Hepatic stellate cell (primary cell): ENCODE data around the gene RHBDL1.

ENCODE experiments used
- DNase-seq: peaks from one replicate; pipeline ENCODE4 v3.0.0; 2011; ENCODE audit warnings: low spot score

RHBDL1 gene

DNA sequence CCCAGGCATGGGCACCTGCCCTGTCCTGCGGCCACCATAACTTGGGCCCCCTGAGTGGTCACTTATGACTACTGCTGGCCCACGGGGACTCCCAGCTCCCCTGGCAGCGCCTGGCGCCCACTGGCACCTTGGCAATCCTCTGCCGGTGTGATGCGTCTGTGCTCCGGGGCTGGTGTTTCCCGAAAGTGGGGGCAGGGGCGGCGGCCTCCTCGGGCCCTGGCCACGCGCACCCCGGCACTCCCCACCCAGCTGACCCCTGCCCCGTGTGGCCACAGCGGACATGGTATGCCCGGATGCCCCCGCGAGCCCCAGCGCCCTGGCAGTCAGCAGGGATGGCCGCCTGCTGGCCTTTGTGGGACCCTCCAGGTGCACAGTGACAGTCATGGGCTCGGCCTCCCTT is 18.0 kb upstream of the RHBDL1 start:
- DNase-seq: no peak

DNA sequence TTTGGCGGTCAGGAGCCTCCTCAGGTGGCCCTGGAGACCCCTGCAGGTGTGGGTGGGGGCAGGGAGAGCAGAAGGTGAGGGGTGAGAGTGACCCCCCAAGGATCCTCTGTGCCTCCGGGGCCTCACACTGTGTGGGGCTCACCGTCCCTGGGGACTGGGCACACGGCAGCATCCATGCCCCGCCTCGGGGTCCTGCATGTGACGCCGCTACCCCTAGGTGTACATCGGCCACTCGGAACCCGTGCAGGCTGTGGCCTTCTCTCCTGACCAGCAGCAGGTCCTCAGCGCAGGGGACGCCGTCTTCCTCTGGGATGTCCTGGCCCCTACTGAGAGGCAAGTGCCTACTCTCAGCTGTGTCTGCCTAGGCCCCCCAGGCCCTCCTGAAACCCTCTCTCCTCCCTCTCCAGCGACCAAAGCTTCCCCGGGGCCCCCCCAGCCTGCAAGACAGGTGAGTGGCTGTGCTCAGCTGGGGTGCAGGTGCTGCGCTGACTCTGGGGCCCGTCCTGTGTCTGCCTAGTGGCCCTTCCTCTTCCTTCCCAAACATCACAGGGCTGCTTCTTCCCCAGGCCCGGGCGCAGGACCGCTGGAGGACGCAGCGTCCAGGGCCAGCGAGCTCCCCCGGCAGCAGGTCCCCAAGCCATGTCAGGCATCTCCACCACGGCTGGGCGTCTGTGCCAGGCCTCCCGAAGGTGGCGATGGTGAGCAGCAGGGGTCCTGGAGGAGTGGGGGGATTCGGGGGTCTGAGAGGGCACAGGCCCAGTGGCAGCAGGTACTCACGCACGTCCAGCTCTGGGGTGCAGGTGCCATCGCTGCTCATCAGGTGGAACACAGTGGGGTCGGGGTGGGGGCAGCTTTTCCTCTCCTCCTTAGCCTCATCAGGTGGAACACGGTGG is 16.5 kb upstream of the RHBDL1 start:
- DNase-seq: no peak

DNA sequence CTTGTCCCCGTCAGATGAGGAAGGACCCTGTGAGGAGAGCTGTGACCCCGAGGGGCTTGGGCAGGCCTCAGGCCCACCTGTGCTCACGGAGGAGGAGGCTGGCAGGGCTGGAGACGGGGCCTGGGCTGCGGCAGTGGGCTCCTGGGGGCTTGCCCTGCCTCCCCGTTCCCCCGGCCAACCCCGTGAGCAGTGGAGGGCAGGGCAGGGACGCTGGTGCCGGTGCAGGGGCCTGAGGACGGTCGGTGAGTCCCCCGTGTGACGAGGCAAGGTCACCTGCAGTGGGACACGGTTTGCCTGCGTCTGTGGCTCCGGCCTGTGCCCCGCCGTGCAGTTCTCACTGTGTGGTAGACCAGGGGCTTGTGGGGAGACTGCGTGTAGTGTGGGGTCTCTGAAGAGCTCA is 15.9 kb upstream of the RHBDL1 start:
- no peak for DNase-seq

DNA sequence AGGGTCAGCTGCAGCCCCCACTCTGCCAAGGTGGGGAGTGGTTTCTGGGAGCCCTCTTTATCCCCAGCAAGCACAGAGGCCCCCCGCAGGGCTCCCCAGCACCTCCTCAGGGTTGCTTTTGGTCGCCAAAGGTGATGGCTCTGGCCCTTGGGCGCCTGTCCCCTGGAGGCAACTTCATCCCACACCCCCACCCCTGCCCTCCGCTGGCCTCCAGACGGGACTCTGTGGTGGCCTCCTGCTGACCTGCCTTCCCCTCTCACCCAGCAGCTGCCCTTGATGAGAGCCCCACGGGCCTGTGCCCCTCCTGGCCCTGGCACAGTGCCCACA is 15.4 kb upstream of the RHBDL1 start:
- DNase-seq: no peak

DNA sequence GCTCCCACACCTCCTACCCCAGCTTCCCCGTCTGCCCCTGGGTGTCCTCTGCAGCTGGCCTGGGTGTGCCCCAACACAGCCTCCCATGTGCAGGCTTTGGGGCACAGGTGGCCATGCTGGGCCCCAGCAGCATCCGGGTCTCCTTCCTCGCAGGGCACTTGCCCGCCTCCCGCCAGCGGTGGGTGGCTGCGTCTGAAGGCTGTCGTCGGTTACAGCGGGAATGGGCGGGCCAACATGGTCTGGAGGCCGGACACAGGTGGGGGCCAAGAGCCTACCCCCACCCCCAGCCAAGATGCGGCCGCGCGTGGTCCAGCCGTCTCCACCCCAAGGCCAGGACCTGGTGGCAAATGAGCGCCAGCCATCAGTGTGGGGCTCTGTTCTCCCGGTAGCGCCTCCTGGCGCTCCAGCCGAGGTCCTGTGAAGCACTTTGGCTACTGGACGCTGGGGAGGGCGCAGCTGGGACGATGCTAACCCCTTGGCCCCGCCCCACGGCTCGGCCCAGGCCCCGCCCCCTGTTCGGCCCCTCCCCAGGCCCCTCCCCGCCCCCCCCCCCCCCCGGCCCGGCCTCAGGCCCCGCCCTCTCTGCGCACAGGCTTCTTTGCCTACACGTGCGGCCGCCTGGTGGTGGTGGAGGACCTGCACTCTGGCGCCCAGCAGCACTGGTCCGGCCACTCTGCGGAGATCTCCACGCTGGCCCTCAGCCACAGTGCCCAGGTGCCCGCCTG is 14.8 kb upstream of the RHBDL1 start:
- peak; percentile 92 for DNase-seq

DNA sequence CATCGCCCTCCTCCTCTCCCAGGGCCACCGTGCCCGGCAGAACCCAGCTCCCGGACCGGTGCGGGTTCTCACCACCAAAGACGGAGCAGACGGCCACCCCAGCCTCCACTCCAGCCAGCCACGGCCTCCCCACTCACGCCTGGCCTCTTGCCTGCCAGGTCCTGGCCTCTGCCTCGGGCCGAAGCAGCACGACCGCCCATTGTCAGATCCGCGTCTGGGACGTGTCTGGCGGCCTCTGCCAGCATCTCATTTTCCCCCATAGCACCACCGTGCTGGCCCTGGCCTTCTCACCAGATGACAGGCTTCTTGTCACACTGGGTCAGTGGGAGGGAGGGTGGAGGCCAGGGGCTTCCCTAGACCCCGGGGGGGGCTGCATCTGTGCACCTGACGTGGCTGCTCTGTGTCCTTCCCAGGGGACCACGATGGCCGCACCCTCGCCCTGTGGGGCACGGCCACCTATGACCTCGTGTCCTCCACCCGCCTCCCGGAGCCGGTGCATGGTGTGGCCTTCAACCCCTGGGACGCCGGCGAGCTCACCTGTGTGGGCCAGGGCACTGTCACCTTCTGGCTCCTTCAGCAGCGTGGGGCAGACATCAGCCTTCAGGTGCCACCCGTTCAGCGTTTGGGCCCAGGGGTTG is 14.2 kb upstream of the RHBDL1 start:
- no peak for DNase-seq

DNA sequence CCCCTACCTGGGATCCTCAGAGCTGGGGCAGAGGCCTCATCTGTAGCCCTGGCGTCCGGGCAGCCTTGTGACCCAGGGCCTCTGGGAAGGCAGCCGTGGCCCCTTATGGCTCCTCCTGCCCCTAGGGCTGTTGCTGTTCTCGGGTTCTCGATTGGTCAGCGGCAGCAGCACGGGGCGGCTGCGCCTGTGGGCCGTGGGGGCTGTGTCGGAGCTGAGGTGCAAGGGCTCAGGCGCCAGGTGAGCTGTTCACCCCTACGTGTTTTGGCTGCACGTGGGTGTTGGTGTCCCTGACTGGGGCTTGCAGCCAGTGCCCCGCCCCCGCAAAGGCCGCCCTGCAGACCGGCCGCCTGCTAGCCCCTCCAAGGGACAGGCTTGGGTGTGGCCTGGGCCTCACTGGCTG is 13.4 kb upstream of the RHBDL1 start:
- DNase-seq: no peak

DNA sequence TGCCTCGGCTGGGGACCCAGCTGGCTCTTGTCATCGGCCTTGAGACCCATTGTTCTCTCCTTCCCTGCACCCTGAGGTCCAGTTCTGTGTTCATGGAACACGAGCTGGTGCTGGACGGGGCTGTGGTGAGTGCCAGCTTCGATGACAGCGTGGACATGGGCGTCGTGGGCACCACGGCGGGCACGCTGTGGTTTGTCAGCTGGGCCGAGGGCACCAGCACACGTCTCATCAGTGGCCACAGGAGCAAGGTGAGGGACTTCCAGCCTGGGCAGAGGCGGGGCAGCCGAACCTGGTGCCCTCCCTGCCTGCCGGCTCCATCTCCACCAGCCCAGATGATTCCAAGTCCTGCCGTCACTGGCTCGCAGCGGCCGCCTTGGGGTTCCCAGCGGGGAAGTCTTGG is 12.9 kb upstream of the RHBDL1 start:
- DNase-seq: no peak

DNA sequence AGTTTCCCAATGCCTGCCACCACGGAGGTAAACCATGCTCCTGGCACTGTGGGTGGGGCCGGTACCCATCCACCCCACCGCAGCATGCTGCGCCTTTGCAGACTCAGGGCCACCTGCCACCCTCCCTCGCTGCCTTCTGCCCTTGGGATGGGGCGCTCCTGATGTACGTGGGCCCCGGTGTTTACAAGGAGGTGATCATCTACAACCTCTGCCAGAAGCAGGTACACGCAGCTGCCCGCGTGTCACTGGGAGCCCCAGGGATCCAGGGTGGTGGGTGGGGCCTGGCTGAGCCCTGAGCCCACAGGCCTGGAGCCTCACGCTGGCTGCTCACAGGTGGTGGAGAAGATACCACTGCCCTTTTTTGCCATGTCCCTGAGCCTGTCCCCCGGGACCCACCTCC is 8.9 kb upstream of the RHBDL1 start:
- no peak for DNase-seq

DNA sequence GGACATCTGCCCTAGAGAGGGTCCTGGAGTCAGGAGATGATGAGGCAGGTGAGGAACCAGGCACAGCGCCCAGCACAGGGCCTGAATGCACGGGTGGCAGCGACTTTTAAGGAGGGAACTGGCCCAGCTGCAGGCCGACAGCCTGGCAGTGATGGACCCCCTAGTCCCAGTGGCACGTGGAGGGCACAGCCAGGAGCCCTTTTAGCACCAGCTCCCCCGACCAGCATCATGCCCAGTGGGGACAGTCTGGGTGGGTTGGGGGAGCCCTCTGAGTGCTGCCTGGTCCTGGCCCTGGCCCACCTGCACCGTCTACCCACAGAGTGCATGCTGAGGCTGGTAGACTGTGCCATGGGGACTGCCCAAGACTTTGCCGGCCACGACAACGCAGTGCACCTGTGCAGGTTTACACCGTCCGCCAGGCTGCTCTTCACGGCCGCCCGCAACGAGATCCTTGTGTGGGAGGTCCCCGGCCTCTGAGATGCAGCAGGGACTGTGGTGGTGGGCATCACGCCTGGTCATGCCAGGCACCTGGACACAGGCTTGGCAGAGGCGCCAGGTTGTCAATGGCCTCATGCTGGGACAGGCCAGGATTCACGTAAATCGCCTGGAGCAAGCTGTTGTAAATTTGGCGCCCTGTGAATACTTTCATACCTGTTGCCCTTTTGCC is 8.2 kb upstream of the RHBDL1 start:
- DNase-seq: no peak

DNA sequence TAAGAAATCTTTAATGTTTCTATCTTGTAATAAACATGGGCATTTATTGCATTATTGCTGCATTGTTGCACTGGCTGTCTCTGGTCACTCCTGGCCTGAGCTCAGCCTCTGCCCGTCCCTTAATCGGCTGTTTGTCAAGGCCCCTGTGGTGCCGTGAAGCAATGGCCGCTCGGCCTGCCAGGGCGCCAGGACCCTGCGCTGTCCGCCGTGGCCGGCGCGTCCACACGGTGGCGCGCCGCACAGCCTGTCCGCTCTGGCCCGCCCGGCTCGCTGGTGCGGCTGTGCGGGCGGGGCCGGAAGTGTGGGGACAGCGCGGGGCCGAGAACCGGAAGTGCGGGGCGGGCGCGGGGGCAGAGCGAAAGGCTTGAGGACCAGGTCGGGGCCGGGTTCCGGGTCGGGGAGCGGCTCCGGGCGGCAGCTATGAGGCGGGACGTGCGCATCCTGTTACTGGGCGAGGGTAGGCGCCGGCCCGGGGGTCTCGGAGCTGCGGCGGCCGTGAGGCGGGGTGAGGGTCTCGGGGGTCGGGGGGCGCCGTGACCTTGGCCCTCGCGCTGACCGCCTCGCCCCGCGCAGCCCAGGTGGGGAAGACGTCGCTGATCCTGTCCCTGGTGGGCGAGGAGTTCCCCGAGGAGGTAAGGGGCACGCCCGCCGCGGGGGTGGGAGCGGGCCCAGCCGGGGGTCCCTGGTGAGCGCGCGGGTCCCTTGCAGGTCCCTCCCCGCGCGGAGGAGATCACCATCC is 7.5 kb upstream of the RHBDL1 start, which contains the start of gene RHOT2:
RHOT2 (plus strand) TSS at position 353 of the 739 bp plus-strand sequence; CDS start at position 421, 68 bp downstream.
- peak; percentile 89 for DNase-seq

DNA sequence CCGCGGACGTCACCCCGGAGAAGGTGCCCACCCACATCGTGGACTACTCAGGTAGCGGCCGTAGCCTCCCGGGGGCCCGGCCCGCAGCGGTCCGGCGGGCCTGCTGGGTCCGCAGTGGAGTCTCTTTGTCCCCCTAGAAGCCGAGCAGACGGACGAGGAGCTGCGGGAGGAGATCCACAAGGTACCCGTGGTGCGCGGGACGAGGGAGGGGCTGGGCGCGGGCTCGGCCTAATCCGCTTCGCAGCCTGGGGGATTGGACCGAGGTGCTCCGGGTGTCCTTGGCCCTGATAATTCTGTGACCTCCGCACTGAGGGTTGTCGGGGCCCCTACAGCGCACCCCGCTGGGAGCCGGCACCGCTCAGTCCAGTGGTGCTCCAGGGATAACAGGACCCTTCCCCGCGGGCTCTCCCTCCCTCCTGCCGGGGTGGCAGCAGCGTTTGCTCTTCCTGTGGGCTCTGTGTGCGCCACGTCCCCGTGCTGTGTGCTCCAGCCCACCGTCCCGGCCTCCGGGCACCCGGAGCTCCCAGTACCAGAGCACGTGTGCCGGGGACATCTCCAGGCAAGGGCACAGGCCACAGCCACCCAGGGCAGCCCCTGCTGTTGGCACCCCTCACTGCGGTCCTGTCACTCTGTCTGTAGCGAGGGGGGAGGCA is 6.8 kb upstream of the RHBDL1 start:
- DNase-seq: peak; percentile 28

DNA sequence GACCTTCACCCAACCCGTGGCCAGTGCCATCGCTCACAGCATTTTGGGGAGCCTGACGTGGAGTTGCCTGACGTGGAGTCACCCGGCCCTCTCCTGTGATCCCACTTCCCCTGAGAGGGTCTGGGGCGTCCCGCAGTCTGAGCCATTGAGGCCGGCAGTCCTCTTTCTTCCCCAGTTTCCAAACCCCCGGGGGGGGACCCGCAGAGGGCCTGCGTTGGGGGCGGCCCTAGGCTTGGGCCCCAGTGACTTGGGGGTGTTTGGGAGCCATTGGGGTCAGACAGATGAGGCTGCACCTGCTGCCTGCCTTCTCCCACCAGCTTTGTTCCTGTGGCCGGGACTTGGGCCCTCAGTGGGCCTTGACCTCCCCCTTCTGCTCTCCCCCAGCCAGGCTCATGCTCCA is 5.8 kb upstream of the RHBDL1 start:
- DNase-seq: no peak

DNA sequence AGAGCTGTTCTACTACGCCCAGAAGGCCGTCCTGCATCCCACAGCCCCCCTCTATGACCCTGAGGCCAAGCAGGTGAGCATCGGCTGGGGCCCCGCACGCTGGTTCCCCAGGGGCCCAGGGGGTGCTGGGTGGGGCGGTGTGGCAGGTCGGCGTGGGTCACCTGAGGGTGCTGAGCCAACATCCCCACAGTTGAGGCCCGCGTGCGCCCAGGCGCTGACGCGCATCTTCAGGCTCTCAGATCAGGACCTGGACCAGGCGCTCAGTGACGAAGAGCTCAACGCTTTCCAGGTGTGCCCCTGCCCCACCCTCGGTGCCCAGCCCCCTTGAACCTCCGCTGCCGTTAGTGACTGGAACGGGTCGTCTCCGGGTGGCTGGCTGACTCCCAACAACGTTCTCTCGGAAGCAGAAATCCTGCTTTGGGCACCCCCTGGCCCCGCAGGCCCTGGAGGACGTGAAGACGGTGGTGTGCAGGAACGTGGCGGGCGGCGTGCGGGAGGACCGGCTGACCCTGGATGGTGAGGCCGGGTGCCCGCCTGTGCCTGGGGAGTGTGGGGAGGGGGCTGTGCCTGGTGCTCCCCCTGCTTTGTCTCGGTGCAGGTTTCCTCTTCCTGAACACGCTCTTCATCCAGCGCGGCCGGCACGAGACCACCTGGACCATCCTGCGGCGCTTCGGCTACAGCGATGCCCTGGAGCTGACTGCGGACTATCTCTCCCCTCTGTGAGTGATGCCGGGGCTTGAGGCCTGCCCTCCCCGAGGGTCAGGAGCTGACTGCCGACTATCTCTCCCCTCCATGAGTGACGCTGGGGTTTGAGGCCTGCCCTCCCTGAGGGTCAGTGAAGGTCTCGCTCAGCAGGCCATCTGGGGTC is 4.8 kb upstream of the RHBDL1 start:
- DNase-seq: no peak

DNA sequence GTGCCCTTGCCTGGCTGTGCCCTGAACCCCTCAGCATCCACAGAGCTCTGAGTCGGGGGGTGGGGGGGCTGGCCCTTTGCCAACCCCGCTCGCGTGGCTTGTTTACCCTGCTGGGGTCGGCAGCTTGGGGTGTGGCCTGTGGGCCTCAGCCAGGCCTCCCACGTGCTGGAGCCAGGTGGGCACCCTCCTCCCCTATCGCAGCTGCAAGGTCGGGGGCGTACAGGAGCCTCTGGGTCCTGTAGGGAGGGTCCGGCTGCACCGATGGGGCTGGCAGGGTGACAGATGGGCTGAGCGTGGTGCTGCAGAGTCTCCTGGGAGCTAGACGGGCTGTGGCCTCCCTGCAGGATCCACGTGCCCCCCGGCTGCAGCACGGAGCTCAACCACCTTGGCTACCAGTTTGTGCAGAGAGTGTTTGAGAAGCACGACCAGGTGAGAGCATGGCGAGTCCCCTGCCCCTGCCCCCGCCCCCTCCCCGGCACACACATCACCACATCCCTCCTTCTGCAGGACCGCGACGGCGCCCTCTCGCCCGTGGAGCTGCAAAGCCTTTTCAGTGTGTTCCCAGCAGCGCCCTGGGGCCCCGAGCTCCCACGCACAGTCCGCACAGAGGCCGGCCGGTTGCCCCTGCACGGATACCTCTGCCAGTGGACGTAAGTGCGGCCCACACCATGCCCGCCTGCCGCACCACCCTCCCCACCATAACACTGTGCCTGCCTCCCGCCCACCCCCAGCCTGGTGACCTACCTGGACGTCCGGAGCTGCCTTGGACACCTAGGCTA is 3.9 kb upstream of the RHBDL1 start:
- no peak for DNase-seq

DNA sequence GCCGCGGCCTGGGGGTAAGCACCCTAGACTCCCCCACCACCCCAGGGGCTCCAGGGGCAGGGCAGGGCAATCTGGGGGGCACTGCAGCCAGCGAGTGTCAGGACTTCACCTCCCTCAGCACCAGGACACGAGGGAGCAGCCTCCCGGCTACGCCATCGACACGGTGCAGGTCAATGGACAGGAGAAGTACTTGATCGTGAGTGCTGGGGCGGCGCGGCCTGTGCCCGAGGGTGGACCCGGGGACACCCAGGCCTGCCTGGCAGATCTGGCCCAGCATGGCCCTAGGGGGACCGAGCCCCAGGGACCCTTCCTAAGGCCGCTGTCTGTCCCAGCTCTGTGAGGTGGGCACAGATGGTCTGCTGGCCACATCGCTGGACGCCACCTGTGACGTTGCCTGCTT is 3.1 kb upstream of the RHBDL1 start:
- no peak for DNase-seq

DNA sequence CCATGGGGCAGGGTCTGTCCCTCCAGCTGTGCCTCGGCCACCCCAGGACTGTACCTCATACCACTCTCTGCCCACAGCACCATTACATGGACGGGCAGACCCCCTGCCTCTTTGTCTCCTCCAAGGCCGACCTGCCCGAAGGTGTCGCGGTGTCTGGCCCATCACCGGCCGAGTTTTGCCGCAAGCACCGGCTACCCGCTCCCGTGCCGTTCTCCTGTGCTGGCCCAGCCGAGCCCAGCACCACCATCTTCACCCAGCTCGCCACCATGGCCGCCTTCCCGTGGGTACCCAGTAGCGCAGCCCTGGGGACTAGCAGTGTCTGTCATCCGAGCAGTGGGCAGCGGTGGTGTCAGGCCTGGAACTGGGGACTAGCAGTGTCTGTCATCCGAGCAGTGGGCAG is 2.6 kb upstream of the RHBDL1 start:
- DNase-seq: no peak

DNA sequence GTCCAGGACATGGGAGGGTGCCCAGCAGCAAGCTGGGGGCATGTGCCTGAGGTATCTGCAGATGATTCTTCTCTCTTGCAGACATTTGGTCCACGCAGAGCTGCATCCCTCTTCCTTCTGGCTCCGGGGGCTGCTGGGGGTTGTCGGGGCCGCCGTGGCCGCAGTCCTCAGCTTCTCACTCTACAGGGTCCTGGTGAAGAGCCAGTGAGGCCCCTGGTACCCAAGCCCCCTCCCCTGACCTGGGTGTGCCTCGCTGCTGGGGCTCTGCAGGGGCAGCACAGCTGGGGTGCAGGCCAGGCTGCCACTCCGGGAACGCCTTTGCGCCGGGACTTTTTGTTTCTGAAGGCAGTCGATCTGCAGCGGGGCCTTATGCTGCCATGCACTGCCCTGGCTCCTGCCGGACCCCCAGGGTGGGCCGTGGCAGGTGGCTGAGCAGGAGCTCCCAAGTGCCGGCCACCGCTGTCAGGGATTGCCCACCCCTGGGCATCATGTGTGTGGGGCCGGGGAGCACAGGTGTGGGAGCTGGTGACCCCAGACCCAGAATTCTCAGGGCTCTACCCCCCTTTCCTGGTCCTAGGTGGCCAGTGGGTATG is 2.0 kb upstream of the RHBDL1 start:
- no peak for DNase-seq
